ENCODE measurements around the gene SPEM3.

SPEM3 gene

GRCh38 chr17:7393613-7394451 lies 34.8 kb upstream of the SPEM3 start:
- no peaks in the 10 kb centered on the region for H4K20me1 ChIP-seq (ENCODE audit: insufficient read depth, low read length)
- peak overlapping the region; percentile 71 for H3K9ac ChIP-seq (ENCODE audit: low read length)
- no peak overlapping the region for H3K27ac ChIP-seq (ENCODE audit: low read length)
- H3K4me3 ChIP-seq (ENCODE audit: low read length): peak overlapping the region; percentile 82
- peak overlapping the region; percentile 88 for H3K4me2 ChIP-seq (ENCODE audit: low read length)
- no peaks in the 10 kb centered on the region for H3K79me2 ChIP-seq (ENCODE audit: low read length)
- no peaks in the 10 kb centered on the region for H3K36me3 ChIP-seq (replicated peaks; ENCODE audit: low read depth, low read length)
- no peaks in the 10 kb centered on the region for H3K9me3 ChIP-seq (ENCODE audit: insufficient read depth, low read length)
- H3K27me3 ChIP-seq (ENCODE audit: low read depth, low read length): no peaks in the 10 kb centered on the region
- TF ChIP-seq, protein P1, sequence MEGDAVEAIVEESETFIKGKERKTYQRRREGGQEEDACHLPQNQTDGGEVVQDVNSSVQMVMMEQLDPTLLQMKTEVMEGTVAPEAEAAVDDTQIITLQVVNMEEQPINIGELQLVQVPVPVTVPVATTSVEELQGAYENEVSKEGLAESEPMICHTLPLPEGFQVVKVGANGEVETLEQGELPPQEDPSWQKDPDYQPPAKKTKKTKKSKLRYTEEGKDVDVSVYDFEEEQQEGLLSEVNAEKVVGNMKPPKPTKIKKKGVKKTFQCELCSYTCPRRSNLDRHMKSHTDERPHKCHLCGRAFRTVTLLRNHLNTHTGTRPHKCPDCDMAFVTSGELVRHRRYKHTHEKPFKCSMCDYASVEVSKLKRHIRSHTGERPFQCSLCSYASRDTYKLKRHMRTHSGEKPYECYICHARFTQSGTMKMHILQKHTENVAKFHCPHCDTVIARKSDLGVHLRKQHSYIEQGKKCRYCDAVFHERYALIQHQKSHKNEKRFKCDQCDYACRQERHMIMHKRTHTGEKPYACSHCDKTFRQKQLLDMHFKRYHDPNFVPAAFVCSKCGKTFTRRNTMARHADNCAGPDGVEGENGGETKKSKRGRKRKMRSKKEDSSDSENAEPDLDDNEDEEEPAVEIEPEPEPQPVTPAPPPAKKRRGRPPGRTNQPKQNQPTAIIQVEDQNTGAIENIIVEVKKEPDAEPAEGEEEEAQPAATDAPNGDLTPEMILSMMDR (IDR thresholded peaks at IDR 0.05; ENCODE audit: low read depth, low read length): peak; percentile 16; the same call in 1 of the 2 replicates
- no peak for TF ChIP-seq EZH2phosphoT487 (IDR thresholded peaks at IDR 0.05; ENCODE audit: low read depth)
- peak overlapping the region; percentile 71; the same call in 1 of the 2 replicates for H2AFZ ChIP-seq (ENCODE audit: low read depth, low read length)
- peaks cover 7% of the 10 kb centered on the region; the same call in 1 of the 2 replicates for H3K4me1 ChIP-seq (ENCODE audit: low read length)

DNA sequence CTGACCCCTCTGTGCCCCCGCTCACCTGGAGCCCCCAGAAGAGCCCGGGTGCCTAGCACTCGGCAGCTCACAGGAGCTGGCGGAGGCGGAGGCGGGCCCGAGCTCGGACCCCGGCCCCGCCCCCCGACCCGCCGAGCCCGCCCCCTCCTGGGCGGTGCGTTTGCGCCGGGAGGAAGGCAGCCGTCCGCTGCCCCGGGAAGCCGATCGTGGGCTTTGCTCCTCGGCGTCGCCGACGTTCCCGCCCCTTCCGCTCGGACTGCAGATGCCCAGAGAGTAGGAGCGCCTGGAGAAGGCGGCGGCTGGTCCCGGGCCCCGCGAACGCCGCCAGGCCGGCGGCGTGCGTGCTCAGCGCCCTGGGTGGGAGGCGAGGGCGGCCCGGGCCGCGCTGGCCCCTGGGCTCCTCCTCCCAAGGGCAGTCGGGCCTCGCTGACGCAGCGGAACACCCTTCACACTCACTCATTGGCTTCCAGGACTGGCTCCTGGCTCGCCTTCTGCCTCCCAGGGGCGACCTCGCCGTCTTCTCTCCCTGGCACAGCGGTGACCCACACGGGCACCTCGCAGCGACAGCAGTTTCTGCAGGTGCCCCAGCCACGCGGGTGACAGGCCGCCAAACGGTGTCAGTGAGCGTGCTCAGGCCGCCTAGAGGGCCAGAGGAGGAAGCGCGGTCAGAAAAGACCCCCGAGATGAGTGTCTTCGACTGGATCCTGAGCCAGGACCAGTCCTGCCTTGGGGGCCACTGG lies 34.0 kb upstream of the SPEM3 start, which contains the start of gene PLSCR3:
PLSCR3 (minus strand) TSS at position 74 of the 740 bp plus-strand sequence. CDS start 415 bp downstream, outside the sequence.
- H4K20me1 ChIP-seq (ENCODE audit: insufficient read depth, low read length): no peaks in the 10 kb centered on the region
- no peaks in the 10 kb centered on the region for H3K9me3 ChIP-seq (ENCODE audit: insufficient read depth, low read length)
- H3K4me1 ChIP-seq (ENCODE audit: low read length): peaks cover 7% of the 10 kb centered on the region; the same call in 1 of the 2 replicates
- peak within 1 kb of the TSS; percentile 71; the same call in 1 of the 2 replicates for H2AFZ ChIP-seq (ENCODE audit: low read depth, low read length)
- no peaks in the 10 kb centered on the region for H3K36me3 ChIP-seq (replicated peaks; ENCODE audit: low read depth, low read length)
- no peaks in the 10 kb centered on the region for H3K79me2 ChIP-seq (ENCODE audit: low read length)
- 0 out of 2 replicates have a peak within 1 kb of the TSS, but pooled peaks have one; percentile 6 for H3K27ac ChIP-seq (ENCODE audit: low read length)
- H3K4me2 ChIP-seq (ENCODE audit: low read length): peak within 1 kb of the TSS; percentile 94
- peak within 1 kb of the TSS; percentile 82 for H3K4me3 ChIP-seq (ENCODE audit: low read length)
- TF ChIP-seq EZH2phosphoT487 (IDR thresholded peaks at IDR 0.05; ENCODE audit: low read depth): no peak
- TF ChIP-seq, protein P1 (IDR thresholded peaks at IDR 0.05; ENCODE audit: low read depth, low read length): no peak
- no peaks in the 10 kb centered on the region for H3K27me3 ChIP-seq (ENCODE audit: low read depth, low read length)
- peak within 1 kb of the TSS; percentile 71 for H3K9ac ChIP-seq (ENCODE audit: low read length)

DNA sequence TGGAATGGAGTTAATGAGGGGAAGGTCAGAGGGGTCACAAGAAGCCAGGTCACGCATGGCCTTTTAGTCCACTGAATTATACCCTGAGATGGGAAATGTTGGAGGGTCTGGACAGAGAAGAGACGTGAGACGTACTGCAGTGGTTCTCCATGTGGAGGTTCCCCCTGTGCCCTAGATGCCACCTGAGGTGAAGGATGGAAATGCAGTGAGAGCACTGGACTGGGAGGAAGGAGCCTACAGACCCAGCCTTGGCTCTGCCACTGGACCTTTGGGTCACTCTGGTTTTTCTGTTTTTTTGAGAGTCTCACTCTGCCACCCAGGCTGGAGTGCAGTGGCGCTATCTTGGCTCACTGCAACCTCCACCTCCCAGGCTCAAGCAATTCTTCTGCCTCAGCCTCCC lies 32.5 kb upstream of the SPEM3 start:
- H3K27ac ChIP-seq (ENCODE audit: low read length): no peak overlapping the region
- H3K9ac ChIP-seq (ENCODE audit: low read length): no peak overlapping the region
- H3K4me3 ChIP-seq (ENCODE audit: low read length): no peak overlapping the region
- no peak overlapping the region for H3K4me2 ChIP-seq (ENCODE audit: low read length)
- TF ChIP-seq, protein P1 (IDR thresholded peaks at IDR 0.05; ENCODE audit: low read depth, low read length): no peak
- no peak for TF ChIP-seq EZH2phosphoT487 (IDR thresholded peaks at IDR 0.05; ENCODE audit: low read depth)
- no peaks in the 10 kb centered on the region for H3K36me3 ChIP-seq (replicated peaks; ENCODE audit: low read depth, low read length)
- H3K79me2 ChIP-seq (ENCODE audit: low read length): no peaks in the 10 kb centered on the region
- no peaks in the 10 kb centered on the region for H3K9me3 ChIP-seq (ENCODE audit: insufficient read depth, low read length)
- H3K27me3 ChIP-seq (ENCODE audit: low read depth, low read length): no peaks in the 10 kb centered on the region
- peaks cover 7% of the 10 kb centered on the region; the same call in 1 of the 2 replicates for H3K4me1 ChIP-seq (ENCODE audit: low read length)
- H2AFZ ChIP-seq (ENCODE audit: low read depth, low read length): no peak overlapping the region
- no peaks in the 10 kb centered on the region for H4K20me1 ChIP-seq (ENCODE audit: insufficient read depth, low read length)

DNA sequence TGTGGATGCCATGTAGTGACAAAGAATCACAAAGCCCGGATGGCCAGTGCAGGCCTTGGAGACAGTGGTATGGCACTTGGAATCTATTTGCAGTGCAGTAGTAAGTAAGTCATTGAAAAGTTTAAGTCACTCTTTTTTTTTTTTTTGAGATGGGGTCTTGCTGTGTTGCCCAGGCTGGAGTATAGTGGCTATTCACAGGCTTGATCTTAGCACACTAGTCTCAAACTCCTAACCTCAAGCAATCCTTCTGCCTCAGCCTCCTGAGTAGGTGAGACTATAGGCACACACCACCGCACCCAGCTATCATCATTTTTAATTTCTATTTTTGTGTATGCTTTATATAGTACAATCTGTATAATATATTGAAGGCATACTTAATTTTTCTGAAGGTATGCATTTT lies 30.0 kb upstream of the SPEM3 start:
- H3K27me3 ChIP-seq (ENCODE audit: low read depth, low read length): no peaks in the 10 kb centered on the region
- H4K20me1 ChIP-seq (ENCODE audit: insufficient read depth, low read length): no peaks in the 10 kb centered on the region
- TF ChIP-seq, protein P1 (IDR thresholded peaks at IDR 0.05; ENCODE audit: low read depth, low read length): no peak
- TF ChIP-seq EZH2phosphoT487 (IDR thresholded peaks at IDR 0.05; ENCODE audit: low read depth): no peak
- H3K4me1 ChIP-seq (ENCODE audit: low read length): peaks cover 8% of the 10 kb centered on the region
- no peak overlapping the region for H3K27ac ChIP-seq (ENCODE audit: low read length)
- no peak overlapping the region for H3K9ac ChIP-seq (ENCODE audit: low read length)
- H3K9me3 ChIP-seq (ENCODE audit: insufficient read depth, low read length): no peaks in the 10 kb centered on the region
- no peak overlapping the region for H3K4me2 ChIP-seq (ENCODE audit: low read length)
- H2AFZ ChIP-seq (ENCODE audit: low read depth, low read length): no peak overlapping the region
- H3K79me2 ChIP-seq (ENCODE audit: low read length): no peaks in the 10 kb centered on the region
- no peak overlapping the region for H3K4me3 ChIP-seq (ENCODE audit: low read length)
- no peaks in the 10 kb centered on the region for H3K36me3 ChIP-seq (replicated peaks; ENCODE audit: low read depth, low read length)
